ENCODE measurements around the gene PXMP4. TPM values are rescaled to one million over a fixed set of nuclear protein-coding genes. Genes with fewer than 3 reads are reported as not detected.

The PXMP4 gene
- total RNA-seq, 1 donor from 2014 or later, result 35.6 TPM

DNA sequence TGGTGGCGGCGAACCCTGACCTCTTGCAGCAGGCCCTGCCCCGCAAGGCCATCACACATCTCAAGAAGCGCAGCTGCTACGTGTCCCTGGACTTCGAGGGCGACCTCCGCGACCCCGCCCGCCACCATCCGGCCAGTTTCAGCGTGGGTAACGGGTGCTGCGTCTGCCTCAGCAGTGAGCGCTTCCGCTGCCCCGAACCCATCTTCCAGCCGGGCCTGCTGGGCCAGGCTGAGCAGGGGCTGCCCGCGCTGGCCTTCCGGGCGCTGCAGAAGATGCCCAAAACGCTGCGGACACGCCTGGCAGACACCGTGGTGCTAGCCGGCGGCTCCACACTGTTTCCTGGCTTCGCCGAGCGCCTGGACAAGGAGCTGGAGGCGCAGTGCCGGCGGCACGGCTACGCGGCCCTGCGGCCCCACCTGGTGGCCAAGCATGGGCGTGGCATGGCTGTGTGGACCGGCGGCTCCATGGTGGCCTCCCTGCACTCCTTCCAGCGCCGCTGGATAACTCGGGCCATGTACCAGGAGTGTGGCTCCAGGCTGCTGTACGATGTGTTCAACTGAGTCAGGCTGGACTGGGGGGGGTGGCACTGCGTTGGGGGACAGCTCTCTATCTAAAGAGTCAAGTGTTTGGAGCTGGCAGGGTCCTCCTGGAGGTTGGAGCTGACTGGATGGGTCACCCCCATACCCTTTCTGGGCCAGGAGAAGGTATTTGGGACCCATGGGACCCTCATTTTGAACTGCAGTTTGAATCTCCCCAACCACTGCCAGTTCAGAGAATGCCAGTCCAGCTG lies 52.2 kb downstream of the PXMP4 start:
- no peaks in the 10 kb centered on the region for H3K9me3 ChIP-seq
- H3K27me3 ChIP-seq, result no peaks in the 10 kb centered on the region
- H3K4me3 ChIP-seq, result peak overlapping the region; percentile 58
- DNase-seq (peak; percentile 86), ATAC-seq (peak; percentile 69)
- intact Hi-C loops (cut with DNase I), result no loop called here
- peak overlapping the region; percentile 84 for H3K27ac ChIP-seq
- peaks cover 16% of the 10 kb centered on the region for H3K36me3 ChIP-seq
- H3K4me1 ChIP-seq, result peaks cover 24% of the 10 kb centered on the region
- TF ChIP-seq CTCF (IDR thresholded peaks at IDR 0.05), result peak; percentile 83

DNA sequence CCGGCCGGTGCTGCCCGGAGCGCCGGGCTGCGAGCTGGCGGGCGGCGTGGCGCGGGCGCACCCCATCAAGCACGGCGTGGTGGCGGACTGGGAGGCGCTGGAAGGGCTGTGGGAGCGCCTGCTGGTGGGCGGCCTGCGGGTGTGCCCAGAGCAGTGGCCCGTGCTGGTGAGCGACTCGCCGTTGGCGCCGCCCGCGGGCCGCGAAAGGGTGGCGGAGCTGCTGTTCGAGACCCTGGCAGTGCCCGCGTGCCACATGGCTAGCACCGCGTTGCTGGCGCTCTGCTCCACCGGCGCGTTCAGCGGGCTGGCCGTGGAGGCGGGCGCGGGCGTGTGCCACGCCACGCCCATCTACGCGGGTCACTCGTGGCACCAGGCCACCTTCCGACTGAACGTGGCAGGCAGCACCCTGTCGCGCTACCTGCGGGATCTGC lies 52.9 kb downstream of the PXMP4 start:
- peak; percentile 0 for ATAC-seq
- H3K4me1 ChIP-seq, result peaks cover 24% of the 10 kb centered on the region
- H3K27ac ChIP-seq, result peak overlapping the region; percentile 84
- H3K36me3 ChIP-seq, result peaks cover 16% of the 10 kb centered on the region
- peak overlapping the region; percentile 58 for H3K4me3 ChIP-seq
- no peak for DNase-seq
- intact Hi-C loops (cut with DNase I), result no loop called here
- H3K9me3 ChIP-seq, result no peaks in the 10 kb centered on the region
- no peak for TF ChIP-seq CTCF (IDR thresholded peaks at IDR 0.05)
- H3K27me3 ChIP-seq, result no peaks in the 10 kb centered on the region

DNA sequence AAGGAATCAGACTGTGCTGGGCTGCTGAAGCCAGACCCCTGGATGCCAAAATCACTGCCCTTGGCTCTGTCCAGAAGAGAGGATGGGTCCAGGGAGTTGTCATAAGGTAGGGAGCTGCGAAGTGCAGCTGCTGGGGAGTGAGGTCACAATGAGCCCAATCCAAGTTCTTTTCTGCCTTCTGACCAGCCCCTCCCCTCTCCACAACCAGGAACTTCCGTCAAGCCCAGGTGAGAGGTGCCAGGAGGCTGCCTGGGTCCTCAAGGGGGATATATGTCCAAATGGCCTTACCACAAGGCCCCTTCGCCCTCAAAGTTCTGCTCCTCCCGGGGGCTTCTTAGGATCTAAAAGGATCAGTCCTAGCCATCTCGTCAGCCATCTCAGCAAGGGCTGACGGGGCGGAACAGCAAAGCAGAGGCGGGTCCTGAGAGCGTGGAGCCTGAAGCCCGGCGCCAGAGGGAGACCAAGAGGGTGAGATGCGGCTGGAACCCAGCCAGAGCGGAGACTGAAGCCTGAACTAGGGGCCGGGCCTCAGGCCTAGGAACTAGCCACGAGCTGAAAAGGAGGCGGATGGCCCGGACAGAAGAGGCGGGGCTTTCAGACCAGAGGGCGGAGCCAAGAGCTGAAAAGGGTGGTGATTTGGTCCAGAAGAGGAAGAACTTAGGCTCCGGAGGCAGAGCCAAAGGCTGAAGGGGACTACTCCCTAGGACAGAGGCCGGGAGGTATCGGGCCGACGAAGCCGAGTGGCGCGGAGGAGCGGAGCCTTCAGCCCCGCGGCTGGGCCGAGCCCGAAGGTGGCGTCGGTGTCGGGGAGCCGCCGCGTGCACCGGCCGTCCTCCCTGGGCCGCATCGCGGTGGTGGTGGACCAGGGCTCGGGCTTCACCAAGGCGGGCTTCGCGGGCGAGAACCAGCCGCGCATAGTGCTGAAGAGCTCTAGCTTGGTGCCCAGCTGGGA lies 53.5 kb downstream of the PXMP4 start, which contains the start of gene ACTL10:
ACTL10 (plus strand) TSS at position 651 of the 952 bp plus-strand sequence. CDS start 555 bp downstream, outside the sequence.
- H3K4me1 ChIP-seq, result peaks cover 24% of the 10 kb centered on the region
- DNase-seq (peak; percentile 98), ATAC-seq (peak; percentile 86)
- peak within 1 kb of the TSS; percentile 58 for H3K4me3 ChIP-seq
- peak within 1 kb of the TSS; percentile 84 for H3K27ac ChIP-seq
- peaks cover 16% of the 10 kb centered on the region for H3K36me3 ChIP-seq
- no peaks in the 10 kb centered on the region for H3K27me3 ChIP-seq
- no peaks in the 10 kb centered on the region for H3K9me3 ChIP-seq
- intact Hi-C loops (cut with DNase I), result no loop called here
- TF ChIP-seq CTCF (IDR thresholded peaks at IDR 0.05), result peak; percentile 46

DNA sequence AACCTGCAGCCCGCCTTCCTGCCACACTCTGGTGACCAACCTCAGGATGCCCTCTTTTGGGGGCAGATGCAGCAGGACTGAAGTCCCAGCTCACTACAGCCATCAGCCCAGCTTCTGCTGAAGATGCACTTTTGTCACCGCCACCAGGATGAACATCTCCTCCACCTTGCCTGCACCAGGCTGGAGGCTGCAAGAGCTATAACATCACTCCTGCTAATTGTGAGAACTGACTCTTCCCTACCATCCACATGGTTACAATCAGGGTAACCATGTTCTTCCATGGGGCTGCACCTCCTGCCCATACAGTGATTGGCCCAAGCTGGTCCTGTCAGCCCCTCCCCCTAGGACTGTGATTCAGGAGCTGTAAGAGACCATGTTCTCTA lies 55.4 kb downstream of the PXMP4 start:
- Histone ChIP-seq H3K4me3 (no peak overlapping the region), H3K27me3 (no peaks in the 10 kb centered on the region), H3K4me1 (peaks cover 24% of the 10 kb centered on the region), H3K27ac (peak overlapping the region; percentile 89), H3K36me3 (peaks cover 13% of the 10 kb centered on the region), H3K9me3 (no peaks in the 10 kb centered on the region)
- ATAC-seq, result no peak
- no peak for DNase-seq
- intact Hi-C loops (cut with DNase I), result no loop called here
- TF ChIP-seq CTCF (IDR thresholded peaks at IDR 0.05), result no peak

DNA sequence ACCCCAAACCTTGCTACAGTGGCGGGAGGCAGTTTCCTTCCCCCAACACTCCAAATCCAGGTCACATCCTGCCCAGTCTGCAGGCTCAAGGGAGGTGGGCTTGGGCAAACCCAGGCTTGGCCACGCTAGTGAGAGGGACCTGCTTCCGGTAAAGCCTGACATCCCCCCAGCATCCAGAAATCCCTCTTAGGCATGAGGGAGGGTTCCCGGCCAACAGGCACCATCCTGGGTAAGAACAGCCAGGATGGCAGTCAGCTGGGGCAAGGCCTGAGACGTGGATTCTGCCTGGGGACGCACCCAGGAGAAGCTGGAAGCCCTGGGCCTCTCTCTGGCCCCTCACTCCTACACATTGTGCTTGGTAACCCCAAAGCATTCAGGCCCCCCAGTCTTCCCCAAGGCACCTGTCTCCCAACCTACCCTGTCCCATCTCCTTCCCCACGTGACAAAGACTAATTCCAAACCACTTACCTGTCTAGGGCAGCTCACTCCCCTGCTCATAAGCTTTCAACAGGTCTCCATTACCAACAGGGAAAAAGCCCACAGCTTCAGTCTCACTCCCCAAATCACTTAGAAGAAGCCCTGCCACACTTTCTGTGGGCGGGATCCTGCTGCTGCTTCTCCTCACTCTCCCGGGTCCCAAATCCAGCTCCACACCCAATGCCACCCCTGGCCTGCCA lies 55.9 kb downstream of the PXMP4 start:
- intact Hi-C loops (cut with DNase I), result no loop called here
- H3K36me3 ChIP-seq, result peaks cover 17% of the 10 kb centered on the region
- peak overlapping the region; percentile 89 for H3K27ac ChIP-seq
- H3K9me3 ChIP-seq, result no peaks in the 10 kb centered on the region
- H3K4me1 ChIP-seq, result peaks cover 24% of the 10 kb centered on the region
- ATAC-seq, result no peak
- no peak for TF ChIP-seq CTCF (IDR thresholded peaks at IDR 0.05)
- no peak for DNase-seq
- no peaks in the 10 kb centered on the region for H3K27me3 ChIP-seq
- H3K4me3 ChIP-seq, result peak overlapping the region; percentile 82

Measured in upper lobe of right lung (tissue), 1 donor.